HG03442 (cell line): ENCODE data around the gene MYO18B.

Experiments used
- ATAC-seq: cut with Tn5 transposase; IDR thresholded peaks from one replicate; pipeline ENCODE4 v1.9.1; 2021; ENCODE audit warnings: mild to moderate bottlenecking, moderate library complexity; ENCODE audit not compliant: unreplicated experiment

MYO18B gene

DNA sequence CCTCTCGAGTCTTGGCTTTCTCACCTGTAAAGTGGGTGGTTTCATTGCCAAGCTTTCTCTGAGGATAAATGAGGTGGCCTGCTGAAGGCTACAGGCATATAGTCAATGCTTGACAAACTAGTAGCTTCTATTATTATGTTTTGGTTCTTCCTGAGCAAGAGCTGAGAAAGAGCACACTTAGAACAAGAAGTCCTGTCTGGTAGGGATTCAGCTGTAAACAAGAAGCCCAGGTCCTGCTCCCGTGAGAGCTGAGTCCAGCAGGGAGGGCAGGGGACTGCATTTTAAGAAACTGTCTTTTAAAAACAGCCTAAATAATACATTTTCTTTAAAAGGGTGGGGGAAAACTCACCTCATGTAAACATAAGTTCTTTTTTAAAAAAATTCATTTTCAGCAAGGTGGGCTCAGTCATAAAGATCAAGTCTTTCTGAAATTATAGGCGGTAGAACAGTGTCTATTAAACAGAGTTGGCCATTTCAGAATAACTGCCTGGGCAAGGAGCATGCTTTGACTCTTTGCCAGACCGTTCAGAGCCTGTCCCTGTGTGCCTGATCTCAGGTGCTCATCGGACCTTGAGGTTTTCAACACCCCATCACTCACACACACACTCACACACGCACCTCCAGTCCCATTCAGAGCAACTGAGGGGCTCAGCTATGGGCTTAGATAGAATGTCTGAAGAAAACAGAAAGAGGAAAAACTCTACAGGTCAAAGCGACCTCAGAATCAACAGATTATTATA, 29.2 kb upstream of the MYO18B start:
- no peak for ATAC-seq

DNA sequence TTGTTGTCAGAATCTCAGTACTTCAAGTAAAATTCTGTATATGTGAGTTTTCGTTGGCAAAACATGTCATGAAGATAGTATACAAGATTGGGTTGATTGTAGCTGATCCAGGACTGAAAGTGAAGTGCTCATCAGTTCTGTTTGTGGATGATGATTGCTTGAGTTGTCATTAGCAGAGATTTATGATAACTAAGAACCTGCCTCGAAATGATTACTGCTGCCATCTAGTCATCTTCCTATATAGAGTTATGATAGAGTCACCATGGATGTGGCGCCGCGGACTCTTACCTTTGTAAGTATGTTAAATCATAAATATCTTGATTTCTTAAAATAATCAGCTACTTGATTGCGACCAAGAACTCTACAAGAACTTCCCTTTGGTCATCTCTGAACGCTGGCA, 27.9 kb upstream of the MYO18B start:
- no peak for ATAC-seq

DNA sequence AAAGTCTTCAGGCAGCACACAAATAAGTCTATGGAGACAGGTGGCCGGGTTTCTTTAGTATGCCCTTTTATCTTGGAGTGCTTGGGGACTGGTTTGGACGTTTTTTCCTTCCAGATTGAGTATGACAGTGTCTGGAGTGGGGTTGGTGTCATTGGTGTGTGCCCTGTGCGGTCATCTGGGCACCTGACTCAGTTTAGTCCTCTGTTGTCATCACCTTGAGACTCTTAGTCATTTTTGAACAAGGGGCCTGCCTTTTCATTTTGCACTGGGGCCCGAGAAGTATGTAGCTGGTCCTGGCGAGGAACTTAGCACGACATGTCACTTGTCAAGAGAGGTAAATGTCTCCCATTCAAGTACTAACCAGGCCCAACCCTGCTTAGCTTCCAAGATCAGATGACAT, 27.2 kb upstream of the MYO18B start:
- ATAC-seq: no peak

DNA sequence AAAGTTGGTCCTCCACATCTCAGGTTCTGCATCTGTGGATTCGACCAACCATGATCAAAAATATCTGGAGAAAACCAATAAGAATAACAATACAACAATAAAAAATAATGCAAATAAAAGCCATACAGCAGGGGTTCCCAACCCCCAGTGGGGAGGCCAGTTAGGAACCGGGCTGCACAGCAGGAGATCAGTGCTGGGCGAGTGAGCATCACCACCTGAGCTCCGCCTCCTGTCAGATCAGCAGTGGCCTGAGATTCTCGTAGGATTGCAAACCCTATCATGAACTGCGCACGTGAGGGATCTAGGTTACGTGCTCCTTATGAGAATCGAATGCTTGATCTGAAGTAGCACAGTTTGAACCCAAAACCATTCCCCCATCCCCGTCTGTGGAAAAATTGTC, 25.4 kb upstream of the MYO18B start:
- ATAC-seq: no peak

DNA sequence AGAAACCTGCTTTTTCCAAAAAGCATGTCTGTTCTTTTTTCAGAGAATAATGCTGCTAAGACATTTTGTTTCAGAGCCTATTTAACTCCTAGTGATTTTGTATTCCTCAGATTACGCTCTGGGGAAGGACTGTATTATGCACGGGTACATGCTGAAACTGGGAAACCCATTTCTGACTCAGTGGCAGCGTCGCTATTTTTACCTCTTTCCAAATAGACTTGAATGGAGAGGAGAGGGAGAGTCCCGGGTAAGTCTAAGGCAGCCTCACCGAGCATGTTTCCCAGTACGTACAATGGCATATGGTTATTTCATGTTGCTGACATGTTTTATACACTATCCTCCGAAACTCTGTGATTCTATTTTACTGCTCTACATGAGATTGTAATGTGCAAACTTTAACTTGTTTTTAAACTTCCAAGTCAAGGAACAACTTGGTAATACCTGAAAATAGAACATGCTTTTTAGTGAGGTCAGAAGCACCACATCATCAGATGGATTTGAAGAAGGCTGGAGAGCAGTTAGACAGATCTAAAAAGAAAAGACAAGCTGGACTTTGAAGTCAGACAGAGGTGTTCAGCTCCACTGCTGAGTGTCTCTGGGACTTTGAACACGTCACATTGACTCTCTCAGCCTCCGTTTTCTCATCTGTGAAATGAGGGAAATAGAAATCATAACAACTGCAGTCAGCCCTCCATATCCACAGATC, 23.7 kb upstream of the MYO18B start:
- ATAC-seq: no peak

DNA sequence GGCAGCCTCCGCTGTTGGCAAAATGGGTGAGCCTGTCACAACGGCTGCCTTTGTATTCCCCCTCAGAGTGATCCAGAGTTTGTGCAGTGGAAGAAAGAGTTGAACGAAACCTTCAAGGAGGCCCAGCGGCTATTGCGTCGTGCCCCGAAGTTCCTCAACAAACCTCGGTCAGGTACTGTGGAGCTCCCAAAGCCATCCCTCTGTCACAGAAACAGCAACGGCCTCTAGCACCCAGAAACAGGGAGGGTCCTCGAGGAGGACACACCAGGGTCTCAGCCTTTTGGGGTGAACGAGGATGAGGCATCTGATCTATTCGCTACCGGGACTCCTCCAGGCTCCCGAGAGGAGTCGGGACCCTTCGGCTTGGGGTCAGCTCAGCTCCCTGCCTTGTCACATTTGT, 19.8 kb upstream of the MYO18B start:
- ATAC-seq: no peak

DNA sequence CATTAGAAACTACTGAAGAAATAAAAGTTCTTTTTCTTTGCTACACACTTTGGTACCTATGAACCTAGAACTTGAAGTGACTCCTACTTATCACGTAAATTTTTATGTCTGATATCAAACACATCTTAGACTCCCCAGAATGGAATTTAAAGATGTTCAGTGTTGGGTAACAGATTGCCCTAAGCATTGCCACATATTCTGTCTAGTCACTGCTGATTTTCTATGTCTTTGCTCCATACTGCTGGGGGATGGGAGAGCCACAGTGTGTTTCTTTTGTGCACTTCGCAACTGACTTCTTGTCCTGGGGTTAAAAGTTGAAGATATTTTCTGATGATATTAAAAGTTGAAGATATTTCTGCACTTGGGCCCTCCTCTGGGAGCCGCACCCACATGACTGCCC, 19.4 kb upstream of the MYO18B start:
- ATAC-seq: no peak

DNA sequence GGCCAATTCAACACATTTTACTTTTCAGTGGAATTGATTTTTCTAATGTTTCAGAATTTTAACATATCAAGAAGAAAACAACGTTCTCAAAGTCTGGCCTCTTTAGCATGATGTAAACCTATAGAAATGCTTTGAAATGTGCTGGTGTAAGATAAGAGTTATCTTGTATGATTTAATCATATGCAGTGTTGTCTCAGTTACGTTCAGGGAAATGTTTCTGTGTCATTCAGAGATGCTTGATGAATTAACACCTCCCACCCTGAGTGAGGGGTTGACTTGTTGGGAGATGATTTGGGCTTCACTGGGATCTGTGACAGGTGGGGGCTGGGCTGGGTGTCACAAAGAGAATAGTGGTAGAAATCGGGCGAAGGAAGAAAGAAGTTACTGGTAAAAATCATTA, 15.7 kb upstream of the MYO18B start:
- ATAC-seq: no peak

DNA sequence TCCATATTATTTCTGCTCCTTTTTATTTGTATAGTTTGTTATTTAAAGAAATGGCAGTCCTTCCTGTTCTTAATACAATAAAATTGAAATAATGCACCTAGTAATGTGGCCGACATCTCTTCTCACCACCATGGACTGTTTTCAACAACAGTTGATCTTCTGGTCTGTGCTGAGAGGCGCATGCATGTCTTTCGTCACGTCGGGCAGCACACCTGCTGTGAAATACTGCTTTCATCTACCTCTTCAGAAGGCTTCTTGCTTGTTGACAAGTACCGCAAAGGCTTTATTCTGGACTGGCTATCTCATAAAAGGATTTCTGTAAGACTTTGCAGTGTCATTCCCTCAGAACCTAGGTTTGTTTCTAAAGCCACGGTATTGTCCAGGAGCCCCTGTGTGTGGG, 13.9 kb upstream of the MYO18B start:
- no peak for ATAC-seq

DNA sequence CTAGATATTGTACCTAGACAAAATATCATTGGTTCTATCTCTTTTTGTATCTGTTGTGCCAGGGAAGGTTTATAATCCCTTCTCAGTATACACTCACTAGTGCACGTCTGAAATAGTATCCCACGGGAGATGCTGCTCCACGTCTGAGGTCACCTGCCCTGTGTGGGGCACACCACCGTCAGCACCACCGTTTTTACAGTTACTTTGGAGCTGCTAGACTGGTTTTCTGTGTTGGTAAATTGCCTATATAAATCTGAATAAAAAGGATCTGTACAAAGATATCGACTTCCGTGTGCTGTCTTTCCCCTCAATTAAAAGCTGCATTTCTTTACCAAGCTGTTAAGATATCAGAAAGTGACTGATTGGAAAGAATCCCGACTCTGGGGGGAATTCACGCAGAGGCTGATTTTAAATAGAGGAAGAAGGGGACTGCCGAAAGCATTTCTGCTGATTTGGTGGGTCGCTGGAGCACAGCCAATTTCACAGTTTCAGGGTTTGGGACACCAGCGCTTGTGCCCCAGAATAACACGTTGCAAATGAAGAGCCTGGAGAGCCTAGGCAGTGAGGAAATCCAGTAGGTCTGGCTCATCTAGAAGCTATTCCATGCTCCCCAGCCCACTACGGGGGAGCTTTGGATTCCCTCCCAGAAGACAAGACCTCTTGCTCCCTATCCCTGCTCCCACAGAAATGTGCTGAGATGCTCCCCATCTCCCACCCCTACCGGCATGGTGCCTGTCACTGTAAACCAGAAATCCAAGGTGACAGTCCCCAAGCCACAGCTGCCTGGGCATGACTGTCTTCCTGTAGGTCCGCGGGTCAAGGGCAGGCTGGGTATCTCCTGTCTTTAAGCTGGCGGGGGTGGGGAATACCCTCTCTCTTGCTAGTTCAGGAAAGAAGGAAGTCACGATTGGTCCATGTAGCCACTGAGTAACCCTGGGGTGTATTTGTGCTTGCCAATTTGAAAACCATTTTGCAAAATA, 12.7 kb upstream of the MYO18B start:
- no peak for ATAC-seq

DNA sequence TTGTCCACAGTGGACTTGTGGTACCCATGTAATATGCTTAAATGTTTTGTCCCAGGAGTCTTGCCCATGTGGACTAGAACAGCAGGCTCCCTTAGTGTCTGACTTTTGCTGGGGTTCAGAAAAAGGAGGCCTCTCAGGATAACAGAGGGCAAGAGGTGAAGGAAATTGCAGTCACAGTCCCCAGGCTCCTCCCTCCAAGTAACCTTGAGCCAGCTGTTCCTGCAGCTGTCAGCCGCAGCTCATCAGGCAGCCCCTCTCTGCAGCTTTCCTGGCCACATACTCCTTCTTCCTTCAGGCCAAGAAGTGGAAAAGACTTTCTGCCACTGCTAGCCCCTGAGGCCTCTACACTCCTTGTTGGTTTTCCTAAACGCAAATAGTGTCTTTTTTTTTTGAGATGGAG, 6.3 kb upstream of the MYO18B start:
- no peak for ATAC-seq

DNA sequence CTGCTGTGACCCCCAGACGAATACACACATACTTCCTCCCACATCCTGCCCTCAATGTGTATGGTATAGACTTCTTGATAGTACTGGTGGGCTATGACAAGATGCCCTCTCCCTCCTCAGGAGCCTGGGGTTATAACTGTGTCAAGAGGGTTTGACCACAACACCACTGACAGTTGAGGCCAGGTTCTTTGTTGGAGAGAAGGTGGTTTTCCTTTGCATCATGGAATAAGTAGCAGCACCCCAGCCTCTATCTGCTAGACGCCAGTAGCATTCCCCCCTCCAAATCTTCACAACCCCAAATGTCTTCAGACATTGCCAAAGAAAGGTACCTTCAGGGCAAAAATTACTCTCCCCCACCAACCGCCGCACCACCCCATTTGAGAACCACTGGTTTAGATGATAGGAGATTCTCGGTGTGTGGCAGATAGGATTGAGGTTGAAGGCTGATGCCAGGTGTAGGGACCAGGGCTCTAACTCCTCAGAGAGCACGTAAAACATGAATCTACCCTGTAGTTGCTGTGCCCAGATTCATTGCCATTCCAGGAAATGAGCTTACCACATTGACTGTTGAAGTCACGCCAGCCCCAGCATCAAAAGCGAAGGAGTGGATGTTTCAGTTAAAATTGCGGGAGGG, 5.5 kb upstream of the MYO18B start:
- no peak for ATAC-seq

DNA sequence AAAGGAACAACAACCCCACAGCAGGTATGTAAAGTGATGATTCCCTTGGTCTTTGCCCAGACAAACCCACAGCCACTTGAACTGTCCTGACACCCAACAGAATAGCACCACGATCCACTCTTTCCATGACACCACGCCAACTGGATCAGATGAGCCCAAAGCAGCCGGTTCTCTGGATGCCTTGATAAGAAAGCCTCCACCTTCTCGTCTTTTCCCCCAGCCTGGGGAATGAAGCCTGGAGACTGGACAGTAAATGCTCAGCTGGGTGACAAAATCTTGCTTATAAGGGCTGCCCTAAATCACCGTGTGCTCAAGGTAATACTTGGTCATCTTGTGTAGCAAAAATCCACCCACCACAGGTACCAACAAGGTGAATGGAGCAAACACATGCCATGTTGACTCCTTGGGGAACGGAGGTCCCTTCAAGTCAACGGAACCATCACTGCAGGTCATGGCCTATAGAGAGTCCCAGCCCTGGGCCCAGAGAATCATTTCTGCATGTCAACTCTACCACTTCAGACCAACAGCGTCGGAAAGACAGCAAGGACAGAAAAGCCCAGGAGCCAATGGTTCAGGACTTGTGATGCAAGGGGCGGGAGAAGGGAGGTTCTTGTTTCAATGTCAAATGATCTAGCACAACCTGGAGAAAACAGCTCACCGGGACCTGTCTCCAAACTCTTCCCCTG, 2.2 kb upstream of the MYO18B start:
- no peak for ATAC-seq

DNA sequence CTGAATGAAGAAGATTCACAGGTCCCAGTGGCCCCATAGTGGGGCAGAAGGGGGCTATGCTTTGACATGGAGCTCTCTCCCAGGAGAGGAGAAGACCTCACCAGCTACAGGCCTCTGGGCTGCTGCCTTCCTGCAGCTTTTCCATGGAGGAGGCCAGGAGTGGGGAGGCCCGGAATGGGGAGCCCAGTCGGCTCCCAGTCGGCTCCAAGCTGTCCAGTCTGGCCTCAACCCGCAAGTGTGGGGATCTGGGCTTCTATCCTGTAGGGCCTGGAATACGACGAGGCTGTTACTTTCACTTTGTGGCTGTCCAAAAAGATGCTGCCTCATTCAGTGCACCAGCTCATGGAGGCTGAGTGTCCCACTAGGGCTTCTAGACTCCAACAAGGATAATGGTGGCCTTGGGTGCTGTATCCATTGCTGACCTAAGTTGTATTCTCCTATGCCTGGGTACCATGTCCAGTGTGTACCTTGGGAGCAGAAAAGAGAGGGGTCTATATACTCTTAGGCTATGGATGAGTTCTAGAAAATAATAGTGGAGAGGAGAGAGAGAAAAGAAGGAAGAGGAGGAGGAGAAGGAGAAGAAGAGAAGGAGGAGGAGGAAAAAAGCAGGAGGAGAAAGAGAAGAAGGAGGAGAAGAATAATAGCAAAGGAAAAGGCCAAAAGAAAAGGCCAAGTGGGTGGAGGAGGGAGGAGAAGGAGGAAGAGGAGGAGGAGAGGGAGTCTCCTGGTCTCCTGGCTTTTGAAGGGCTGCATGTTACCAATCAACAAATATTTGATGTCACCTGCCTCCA, 1.1 kb downstream of the MYO18B start:
- ATAC-seq: no peak

DNA sequence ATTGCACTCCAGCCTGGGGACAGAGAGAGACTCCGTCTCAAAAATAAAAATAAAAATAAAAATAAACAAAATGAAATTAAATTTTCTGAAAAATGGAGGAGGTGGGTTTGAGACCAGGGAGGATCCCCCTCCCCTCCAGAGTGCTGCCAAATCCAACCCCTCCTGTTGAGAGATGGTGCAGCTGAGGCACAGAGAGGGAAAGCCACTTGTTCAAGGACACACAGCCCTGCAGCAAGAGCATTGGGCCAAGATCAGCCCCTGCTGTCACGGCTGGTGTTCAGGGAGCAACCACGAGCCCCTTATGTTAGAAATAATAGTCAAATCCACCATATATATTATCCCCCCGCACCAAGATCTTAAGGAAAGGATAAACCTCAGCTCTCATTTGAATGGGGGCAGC, 2.7 kb downstream of the MYO18B start:
- no peak for ATAC-seq

DNA sequence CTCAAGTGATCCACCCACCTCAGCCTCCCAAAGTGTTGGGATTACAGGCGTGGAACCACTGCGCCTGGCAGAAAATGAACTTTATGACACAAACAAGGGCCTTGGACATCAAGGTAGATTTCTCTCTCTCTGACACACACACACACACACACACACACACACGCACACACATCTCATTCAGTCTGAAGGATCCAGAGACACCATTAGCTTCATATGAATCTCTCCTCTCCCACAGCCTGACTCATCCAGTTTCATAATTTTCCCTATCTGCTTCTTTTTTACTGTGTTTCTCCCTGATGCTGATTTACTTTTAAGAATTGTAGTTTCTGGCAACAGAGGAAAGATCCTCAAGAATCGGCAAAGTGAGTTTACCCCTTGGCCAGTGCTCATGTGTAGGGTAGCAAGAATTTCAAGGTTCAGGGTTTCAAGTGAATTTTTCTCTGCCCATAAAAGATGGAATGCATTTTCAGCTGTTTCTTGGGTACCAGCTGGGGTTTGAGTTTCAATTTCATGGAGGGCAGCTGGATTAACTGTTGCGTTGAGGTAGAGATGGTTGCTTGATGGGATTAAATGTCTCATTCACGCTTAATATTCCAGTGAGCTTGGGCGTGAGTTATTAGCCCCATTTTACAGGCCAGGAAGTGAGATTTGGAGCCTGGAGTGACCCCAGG, 3.5 kb downstream of the MYO18B start:
- ATAC-seq: no peak

DNA sequence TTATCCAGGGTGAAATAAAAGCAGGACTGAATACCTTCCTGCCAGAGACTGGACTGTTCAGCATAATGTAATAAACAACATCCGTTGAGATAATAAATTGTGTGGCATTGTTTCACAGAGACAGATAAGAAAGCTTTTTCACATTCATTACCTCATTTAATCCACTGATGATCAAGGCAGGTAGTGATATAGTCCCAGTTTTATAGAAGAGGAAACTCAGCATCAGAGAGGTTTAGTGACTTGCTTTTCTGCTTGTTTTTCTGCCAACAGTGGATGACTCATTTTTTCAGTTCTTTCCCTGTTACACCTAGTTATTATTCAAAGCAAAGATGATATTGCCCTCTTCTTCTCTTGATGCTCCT, 4.0 kb downstream of the MYO18B start:
- no peak for ATAC-seq

DNA sequence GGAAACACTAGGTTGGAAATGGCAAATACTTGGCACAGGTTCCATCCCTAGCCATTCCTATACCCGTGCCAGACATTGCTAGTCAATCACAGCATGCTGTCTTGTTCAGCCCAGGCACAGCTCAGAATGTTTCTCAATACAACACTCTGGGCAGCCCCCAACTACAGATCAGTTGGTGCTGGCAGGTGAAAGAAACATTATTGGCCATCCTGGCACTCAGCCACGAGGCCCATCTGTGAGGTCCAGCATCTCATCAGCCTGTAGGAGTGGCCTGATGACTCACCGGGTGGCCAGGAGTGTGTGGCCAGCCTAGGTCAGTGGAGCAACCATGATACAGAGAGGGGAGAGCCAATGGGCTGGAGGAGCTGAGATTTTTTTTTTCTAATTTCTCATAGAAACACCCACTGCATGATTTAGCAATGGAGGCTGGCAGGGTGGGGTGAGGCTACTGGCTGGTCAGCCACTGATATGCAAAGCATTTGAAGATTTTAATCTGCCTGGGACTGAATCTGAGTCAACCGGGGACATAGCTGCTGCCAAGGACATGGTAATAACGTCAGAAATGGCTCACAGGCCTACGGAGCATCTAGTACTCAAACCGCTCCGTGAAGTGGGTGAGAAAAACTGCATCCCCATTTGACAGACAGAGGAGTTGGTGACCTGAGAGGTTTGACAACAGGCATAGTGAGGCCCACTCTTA, 5.4 kb downstream of the MYO18B start:
- no peak for ATAC-seq

DNA sequence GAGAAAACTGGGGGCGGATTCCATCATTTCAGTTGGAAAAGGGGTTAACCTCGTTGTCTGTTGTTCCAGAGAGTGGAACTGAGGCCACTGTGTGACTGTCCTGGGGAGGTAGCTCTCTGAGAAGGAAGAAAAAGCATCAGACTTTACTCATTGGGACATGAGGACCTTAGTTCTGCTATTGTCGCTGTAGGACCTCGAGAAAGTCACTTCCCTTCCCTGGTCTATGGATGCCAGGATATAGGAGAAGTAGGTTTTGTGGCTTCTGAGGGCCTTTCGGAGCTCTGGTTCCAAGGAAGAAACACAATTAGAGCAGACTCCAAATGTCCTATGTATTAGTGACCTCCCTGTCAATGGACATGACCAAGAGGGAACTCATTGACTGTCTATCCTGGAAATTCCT, 6.2 kb downstream of the MYO18B start:
- no peak for ATAC-seq
